ENCODE measurements around the gene NME1.

The NME1 gene

DNA sequence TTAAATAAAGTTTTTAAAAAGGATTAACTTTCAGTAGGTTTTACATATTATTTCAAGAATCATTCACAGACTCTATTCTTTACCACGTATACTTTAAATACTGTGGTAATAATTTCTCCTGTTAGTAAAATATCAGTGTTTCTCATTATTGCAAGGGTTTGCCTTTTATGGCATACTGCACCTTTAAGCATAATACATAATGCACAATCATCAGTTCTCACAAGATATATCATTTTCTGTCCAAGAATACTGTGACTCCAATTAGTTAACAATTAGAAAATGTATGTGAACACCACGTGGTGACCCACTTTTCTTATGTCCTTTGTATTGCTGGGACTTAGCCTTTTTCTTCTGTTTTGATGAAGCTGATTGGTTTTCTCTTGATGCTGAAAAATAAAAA, 38.5 kb downstream of the NME1 start:
- DNase-seq (ENCODE audit: low read depth), result no peak

GRCh38 chr17:51197754-51198153, 44.4 kb downstream of the NME1 start:
- no peak for DNase-seq (ENCODE audit: low read depth)

DNA sequence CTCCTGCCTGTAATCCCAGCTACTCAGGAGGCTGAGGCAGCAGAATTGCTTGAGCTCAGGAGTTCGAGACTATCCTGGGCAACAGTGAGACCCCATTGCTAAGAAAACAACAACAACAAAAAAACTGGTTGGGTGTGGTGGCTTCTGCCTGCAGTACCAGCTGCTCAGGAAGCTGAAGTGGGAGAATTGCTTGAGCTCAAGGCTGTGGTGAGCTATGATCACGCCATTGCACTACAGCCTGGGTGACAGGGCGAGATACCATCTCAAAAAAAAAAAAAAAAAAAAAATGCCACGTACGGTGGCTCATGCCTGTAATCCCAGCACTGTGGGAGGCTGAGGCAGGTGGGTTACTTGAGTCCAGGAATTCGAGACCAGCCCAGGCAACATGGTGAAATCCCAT, 46.9 kb downstream of the NME1 start:
- no peak for DNase-seq (ENCODE audit: low read depth)

GRCh38 chr17:51200846-51201245, 47.5 kb downstream of the NME1 start:
- DNase-seq (ENCODE audit: low read depth), result no peak

GRCh38 chr17:51203838-51204237, 50.5 kb downstream of the NME1 start:
- DNase-seq (ENCODE audit: low read depth), result no peak
